BLaER1 (cell line): Measurements from ENCODE around the gene SGK1.
"Not testable (repeated sequence)": the region's sequence is repeated elsewhere in the genome, so short reads cannot be mapped to it uniquely, and the experiment has no call there.

Experiments used
- H3K27ac ChIP-seq: shearing (Covaris generic); formaldehyde crosslinking; 2 replicates; pipeline ENCODE4 v1.8.1; 2022
- H3K27me3 ChIP-seq: shearing (Covaris generic); formaldehyde crosslinking; 2 replicates; pipeline ENCODE4 v1.8.1; 2022
- H3K36me3 ChIP-seq: shearing (Covaris generic); formaldehyde crosslinking; 2 replicates; pipeline ENCODE4 v1.8.1; 2022
- H3K4me1 ChIP-seq: shearing (Covaris generic); formaldehyde crosslinking; 2 replicates; pipeline ENCODE4 v1.8.1; 2022
- H3K4me2 ChIP-seq: shearing (Covaris generic); formaldehyde crosslinking; 2 replicates; pipeline ENCODE4 v1.8.1; 2022
- H3K4me3 ChIP-seq: shearing (Covaris generic); formaldehyde crosslinking; 2 replicates; pipeline ENCODE4 v1.8.1; 2022
- H3K9ac ChIP-seq: shearing (Covaris generic); formaldehyde crosslinking; 2 replicates; pipeline ENCODE4 v1.8.1; 2022
- H3K9me3 ChIP-seq: shearing (Covaris generic); formaldehyde crosslinking; 2 replicates; pipeline ENCODE4 v1.8.1; 2022
- H4K20me1 ChIP-seq: shearing (Covaris generic); formaldehyde crosslinking; 2 replicates; pipeline ENCODE4 v1.8.1; 2022
- Cebpa-rat ChIP-seq: shearing (Covaris generic); IDR thresholded peaks from 2 replicates; pipeline ENCODE4 v1.8.1; 2022

SGK1 gene

GRCh38 chr6:134309227-134309626 is 8.7 kb downstream of the SGK1 start:
- H3K27ac ChIP-seq, result peak overlapping the region; percentile 21; the same call in 1 of the 2 replicates
- H3K4me2 ChIP-seq, result peak overlapping the region; percentile 29; the same call in 1 of the 2 replicates
- H3K4me1 ChIP-seq, result peaks cover 95% of the 10 kb centered on the region
- no peaks in the 10 kb centered on the region; the same call in 1 of the 2 replicates for H4K20me1 ChIP-seq
- no peak overlapping the region for H3K4me3 ChIP-seq
- TF ChIP-seq Cebpa-rat, result no peak
- H3K36me3 ChIP-seq, result peaks cover 41% of the 10 kb centered on the region; the same call in 1 of the 2 replicates
- no peak overlapping the region for H3K9ac ChIP-seq
- H3K27me3 ChIP-seq, result no peaks in the 10 kb centered on the region
- no peaks in the 10 kb centered on the region for H3K9me3 ChIP-seq

DNA sequence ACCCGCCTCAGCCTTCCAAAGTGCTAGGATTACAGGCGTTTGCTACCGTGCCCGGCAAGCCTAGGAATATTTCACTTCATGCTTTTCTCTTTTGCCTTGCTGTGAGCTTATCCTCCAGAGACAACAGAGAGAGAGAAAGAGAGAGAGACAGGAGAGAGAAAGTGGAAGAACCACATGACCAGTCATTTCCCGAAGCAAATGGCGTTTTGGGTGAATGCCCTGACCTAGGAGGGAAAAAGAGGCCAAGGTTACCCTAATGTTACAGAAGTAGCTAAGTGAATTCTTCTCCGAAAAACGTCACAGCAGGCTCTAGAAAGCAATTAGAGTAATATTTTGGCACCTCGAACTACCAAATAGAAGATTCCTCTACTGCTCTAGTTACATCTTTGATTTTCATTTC is 9.1 kb downstream of the SGK1 start:
- Histone ChIP-seq H3K9ac (no peak overlapping the region), H3K27me3 (no peaks in the 10 kb centered on the region), H3K4me1 (peaks cover 92% of the 10 kb centered on the region), H3K4me2 (peak overlapping the region; percentile 29), H3K36me3 (peaks cover 45% of the 10 kb centered on the region), H4K20me1 (no peaks in the 10 kb centered on the region; the same call in 1 of the 2 replicates), H3K27ac (peak overlapping the region; percentile 21; the same call in 1 of the 2 replicates), H3K4me3 (no peak overlapping the region), H3K9me3 (no peaks in the 10 kb centered on the region)
- no peak for TF ChIP-seq Cebpa-rat

GRCh38 chr6:134307870-134308269 is 10.0 kb downstream of the SGK1 start:
- Histone ChIP-seq H3K36me3 (peaks cover 50% of the 10 kb centered on the region), H3K4me2 (peak overlapping the region; percentile 29), H3K4me1 (peaks cover 84% of the 10 kb centered on the region)

DNA sequence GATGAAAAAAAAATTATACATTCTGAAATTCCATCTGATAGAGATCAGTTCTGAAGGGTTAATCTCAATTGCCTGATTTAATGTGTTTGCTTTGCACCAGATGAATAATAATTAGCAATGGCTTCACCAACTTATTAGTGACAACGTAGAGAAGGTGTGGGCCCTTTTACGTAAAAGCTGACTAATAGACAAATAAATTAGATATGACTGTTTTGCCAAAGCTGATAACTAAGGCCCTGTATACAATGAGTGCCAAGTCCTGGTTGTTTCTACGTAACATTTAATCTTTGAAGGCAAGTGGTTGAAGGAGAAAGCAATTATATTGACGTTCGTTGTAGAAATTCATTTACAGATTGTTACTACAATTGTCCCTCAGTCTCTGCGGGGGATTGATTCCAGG is 10.8 kb downstream of the SGK1 start:
- no peak overlapping the region for H3K27ac ChIP-seq

More at GRCh38 chr6:134307870-134308269, 10.0 kb downstream of the SGK1 start:
- Histone ChIP-seq H3K4me3 (no peak overlapping the region), H4K20me1 (no peaks in the 10 kb centered on the region), H3K9me3 (peaks cover 3% of the 10 kb centered on the region), H3K27me3 (no peaks in the 10 kb centered on the region), H3K27ac (no peak overlapping the region), H3K9ac (no peak overlapping the region)
- TF ChIP-seq Cebpa-rat, result no peak

DNA sequence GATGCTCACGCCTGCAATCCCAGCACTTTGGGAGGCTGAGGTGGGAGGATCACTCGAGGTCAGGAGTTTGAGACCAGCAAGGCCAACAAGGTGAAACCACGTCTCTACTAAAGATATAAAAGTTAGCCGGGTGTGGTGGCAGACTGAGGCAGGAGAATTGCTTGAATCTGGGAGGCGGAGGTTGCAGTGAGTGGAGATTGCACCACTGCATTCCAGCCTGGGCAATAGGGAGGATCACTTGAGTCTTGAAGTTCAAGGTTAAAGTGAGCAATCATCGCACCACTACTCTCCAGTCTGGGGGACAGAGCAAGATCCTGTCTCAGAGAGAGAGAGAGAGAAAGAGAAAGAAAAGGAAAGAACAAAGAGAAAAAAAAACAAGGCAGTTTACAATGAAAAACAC is 13.5 kb downstream of the SGK1 start:
- Histone ChIP-seq H3K36me3 (peaks cover 44% of the 10 kb centered on the region), H3K4me1 (peaks cover 51% of the 10 kb centered on the region)
- not testable (repeated sequence) for H3K4me2 ChIP-seq, H3K4me3 ChIP-seq, H4K20me1 ChIP-seq, H3K27ac ChIP-seq, H3K27me3 ChIP-seq, H3K9me3 ChIP-seq, H3K9ac ChIP-seq

More for the DNA sequence above, 10.8 kb downstream of the SGK1 start:
- H3K9ac ChIP-seq, result no peak overlapping the region
- no peaks in the 10 kb centered on the region for H3K27me3 ChIP-seq
- H4K20me1 ChIP-seq, result no peaks in the 10 kb centered on the region
- H3K4me3 ChIP-seq, result no peak overlapping the region
- TF ChIP-seq Cebpa-rat, result no peak
- peaks cover 3% of the 10 kb centered on the region for H3K9me3 ChIP-seq
- H3K4me2 ChIP-seq, result peak overlapping the region; percentile 29; the same call in 1 of the 2 replicates
- peaks cover 76% of the 10 kb centered on the region for H3K4me1 ChIP-seq
- peaks cover 46% of the 10 kb centered on the region for H3K36me3 ChIP-seq

- Histone ChIP-seq H3K9ac (no peak overlapping the region), H3K9me3 (peaks cover 3% of the 10 kb centered on the region), H3K4me1 (peaks cover 47% of the 10 kb centered on the region), H3K4me3 (no peak overlapping the region), H3K27me3 (no peaks in the 10 kb centered on the region), H3K4me2 (no peak overlapping the region), H4K20me1 (no peaks in the 10 kb centered on the region), H3K27ac (no peak overlapping the region), H3K36me3 (peaks cover 43% of the 10 kb centered on the region)
- TF ChIP-seq Cebpa-rat, result no peak
These were observed 14.0 kb downstream of the SGK1 start for GRCh38 chr6:134303891-134304290.

DNA sequence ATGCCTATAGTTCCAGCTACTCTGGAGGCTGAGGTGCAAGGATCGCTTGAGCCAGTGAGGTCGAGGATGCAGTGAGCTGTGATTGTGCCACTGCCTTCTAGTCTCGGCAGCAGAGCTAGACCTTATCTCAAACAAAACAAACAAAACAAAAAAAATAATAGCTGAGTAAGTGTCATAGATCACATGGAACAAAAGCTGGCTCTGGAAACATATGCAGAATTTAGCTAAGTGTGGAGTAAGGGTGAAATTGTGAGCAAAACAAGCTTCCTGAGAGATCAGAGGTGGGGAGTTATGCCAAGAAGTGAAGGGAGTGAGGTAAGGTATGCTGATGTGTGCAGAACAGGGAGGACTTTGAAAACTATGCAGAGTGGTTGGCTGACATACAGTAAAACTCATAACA is 18.7 kb downstream of the SGK1 start:
- H3K27ac ChIP-seq, result no peak overlapping the region
- peaks cover 58% of the 10 kb centered on the region for H3K36me3 ChIP-seq
- no peak overlapping the region for H3K4me3 ChIP-seq
- peaks cover 3% of the 10 kb centered on the region for H3K9me3 ChIP-seq
- no peaks in the 10 kb centered on the region for H4K20me1 ChIP-seq
- no peaks in the 10 kb centered on the region for H3K27me3 ChIP-seq
- H3K4me1 ChIP-seq, result peaks cover 19% of the 10 kb centered on the region
- H3K9ac ChIP-seq, result no peak overlapping the region
- no peak for TF ChIP-seq Cebpa-rat
- no peak overlapping the region for H3K4me2 ChIP-seq

DNA sequence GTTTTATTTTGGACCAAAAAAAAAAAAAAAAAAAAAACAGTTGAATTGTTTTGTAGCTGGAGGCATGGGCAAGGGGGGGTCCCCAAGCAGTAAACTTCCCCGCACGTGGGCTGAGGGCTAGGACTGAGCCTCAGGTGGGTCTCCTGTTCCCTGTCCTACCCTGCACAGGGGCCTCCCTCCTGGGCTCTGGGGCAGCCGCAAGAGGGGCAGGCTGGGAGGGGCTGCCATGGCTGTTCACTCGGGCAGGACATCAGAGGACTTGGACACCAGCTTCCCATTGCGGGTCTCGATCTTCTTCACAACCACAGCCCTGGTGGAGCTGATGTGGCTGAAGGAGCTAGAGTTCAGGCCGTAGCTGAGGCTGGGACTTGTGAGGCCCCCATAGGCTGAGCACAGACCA is 21.1 kb downstream of the SGK1 start:
- Histone ChIP-seq H3K27me3 (no peaks in the 10 kb centered on the region), H3K9me3 (no peaks in the 10 kb centered on the region; the same call in 1 of the 2 replicates), H4K20me1 (no peaks in the 10 kb centered on the region), H3K9ac (no peak overlapping the region), H3K4me2 (no peak overlapping the region), H3K27ac (peak overlapping the region; percentile 53), H3K36me3 (peaks cover 50% of the 10 kb centered on the region), H3K4me3 (no peak overlapping the region), H3K4me1 (peaks cover 19% of the 10 kb centered on the region)
- no peak for TF ChIP-seq Cebpa-rat

- H3K9ac ChIP-seq, result no peak overlapping the region
- no peak for TF ChIP-seq Cebpa-rat
- no peaks in the 10 kb centered on the region for H3K27me3 ChIP-seq
- peaks cover 50% of the 10 kb centered on the region for H3K36me3 ChIP-seq
- H3K4me3 ChIP-seq, result no peak overlapping the region
- peak overlapping the region; percentile 53 for H3K27ac ChIP-seq
- H3K4me2 ChIP-seq, result peak overlapping the region; percentile 22
- peaks cover 19% of the 10 kb centered on the region for H3K4me1 ChIP-seq
- H4K20me1 ChIP-seq, result no peaks in the 10 kb centered on the region
- H3K9me3 ChIP-seq, result peaks cover 1% of the 10 kb centered on the region; the same call in 1 of the 2 replicates
These were observed 21.9 kb downstream of the SGK1 start for GRCh38 chr6:134295953-134296553.

- no peak overlapping the region for H3K27ac ChIP-seq
- no peak overlapping the region for H3K4me2 ChIP-seq
- H3K4me3 ChIP-seq, result no peak overlapping the region
- peaks cover 14% of the 10 kb centered on the region for H3K9me3 ChIP-seq
- peaks cover 34% of the 10 kb centered on the region for H3K4me1 ChIP-seq
- no peaks in the 10 kb centered on the region for H3K27me3 ChIP-seq
- no peak overlapping the region for H3K9ac ChIP-seq
- H4K20me1 ChIP-seq, result no peaks in the 10 kb centered on the region
- TF ChIP-seq Cebpa-rat, result no peak
- H3K36me3 ChIP-seq, result peaks cover 48% of the 10 kb centered on the region
These were observed 24.2 kb downstream of the SGK1 start for GRCh38 chr6:134293659-134294161.
